ENCODE data around the gene TRAK1.

Gene TRAK1

GRCh38 chr3:42090973-42091731, at the start of gene TRAK1:
Gene TRAK1, plus strand, starts transcription at chr3:42091357. Its CDS starts 113 bp downstream, at chr3:42091470.
- DNase-seq: no peak

- no peak for DNase-seq
These were observed 48.4 kb upstream of the TRAK1 start for GRCh38 chr3:42042747-42043098.

- no peak for DNase-seq
These were observed 47.9 kb upstream of the TRAK1 start for GRCh38 chr3:42043099-42043813.

- no peak for DNase-seq
These were observed 45.4 kb upstream of the TRAK1 start for GRCh38 chr3:42045708-42046243.

- peak; percentile 38 for DNase-seq
These were observed 42.6 kb upstream of the TRAK1 start for GRCh38 chr3:42048526-42048925.

GRCh38 chr3:42050126-42050525, 41.0 kb upstream of the TRAK1 start:
- no peak for DNase-seq

- DNase-seq: no peak
These were observed 39.6 kb upstream of the TRAK1 start for GRCh38 chr3:42051384-42052131.

GRCh38 chr3:42052132-42052483, 39.0 kb upstream of the TRAK1 start:
- DNase-seq: no peak

- DNase-seq: no peak
These were observed 38.4 kb upstream of the TRAK1 start for GRCh38 chr3:42052484-42053351.

GRCh38 chr3:42053476-42053875, 37.7 kb upstream of the TRAK1 start:
- DNase-seq: no peak

- no peak for DNase-seq
These were observed 35.9 kb upstream of the TRAK1 start for GRCh38 chr3:42055291-42055690.

- DNase-seq: no peak
These were observed 34.3 kb upstream of the TRAK1 start for GRCh38 chr3:42056840-42057239.

GRCh38 chr3:42057561-42058211, 33.5 kb upstream of the TRAK1 start:
- DNase-seq: no peak

GRCh38 chr3:42061025-42061712, 30.0 kb upstream of the TRAK1 start:
- no peak for DNase-seq

GRCh38 chr3:42061713-42062380, 29.3 kb upstream of the TRAK1 start:
- DNase-seq: no peak

- no peak for DNase-seq
These were observed 28.7 kb upstream of the TRAK1 start for GRCh38 chr3:42062464-42062863.

- DNase-seq: no peak
These were observed 27.3 kb upstream of the TRAK1 start for GRCh38 chr3:42063888-42064287.

GRCh38 chr3:42066516-42067181, 24.5 kb upstream of the TRAK1 start:
- no peak for DNase-seq

- no peak for DNase-seq
These were observed 23.8 kb upstream of the TRAK1 start for GRCh38 chr3:42067326-42067725.

Measured in CD4-positive, alpha-beta T cell treated with Interleukin-4 for 4 hours (primary cell).